GM21737 (cell line): ENCODE results near the gene FSTL4.

Source experiments
- ATAC-seq: cut with Tn5 transposase; IDR thresholded peaks from one replicate; pipeline ENCODE4 v1.9.1; 2021; ENCODE audit warnings: mild to moderate bottlenecking, moderate library complexity; ENCODE audit not compliant: unreplicated experiment

The FSTL4 gene

DNA sequence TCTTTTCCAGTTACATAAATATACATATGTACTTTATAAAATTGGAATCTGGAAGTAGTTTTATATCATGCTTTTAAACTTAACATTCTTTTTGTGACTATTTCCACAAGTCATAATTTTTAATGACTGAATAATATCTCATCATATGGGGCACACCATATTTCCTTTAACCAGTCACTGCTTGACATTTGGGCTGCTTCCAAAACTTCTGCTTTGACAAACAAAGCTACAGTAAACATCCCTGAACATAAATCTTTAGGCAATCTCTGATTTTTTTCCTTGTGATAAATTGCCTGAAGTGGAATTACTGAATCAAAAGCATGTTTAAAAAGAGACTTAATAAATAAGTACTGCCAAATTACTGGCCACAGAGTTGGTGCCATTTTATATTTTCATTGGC, 178.0 kb downstream of the FSTL4 start:
- ATAC-seq, result no peak

DNA sequence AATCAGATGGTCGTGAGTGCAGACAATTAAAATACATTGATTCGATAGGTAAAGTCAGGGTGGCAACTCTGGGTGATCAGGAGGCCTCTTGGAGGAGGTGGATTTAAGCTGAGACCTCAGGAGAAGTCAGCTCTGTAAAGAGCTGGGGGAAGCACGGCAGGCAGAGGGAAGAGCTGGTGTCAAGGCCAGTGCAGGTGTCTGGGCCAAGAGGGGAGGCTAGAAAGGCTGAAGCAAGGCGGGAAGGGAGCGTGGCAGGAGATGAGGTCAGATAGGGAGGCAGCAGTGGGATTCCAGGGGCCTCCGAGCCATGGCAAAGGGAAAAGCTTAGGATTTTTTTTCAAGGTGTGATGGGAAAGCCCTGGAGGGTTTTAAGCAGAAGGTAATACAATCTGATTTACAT, 178.7 kb downstream of the FSTL4 start:
- ATAC-seq, result no peak

DNA sequence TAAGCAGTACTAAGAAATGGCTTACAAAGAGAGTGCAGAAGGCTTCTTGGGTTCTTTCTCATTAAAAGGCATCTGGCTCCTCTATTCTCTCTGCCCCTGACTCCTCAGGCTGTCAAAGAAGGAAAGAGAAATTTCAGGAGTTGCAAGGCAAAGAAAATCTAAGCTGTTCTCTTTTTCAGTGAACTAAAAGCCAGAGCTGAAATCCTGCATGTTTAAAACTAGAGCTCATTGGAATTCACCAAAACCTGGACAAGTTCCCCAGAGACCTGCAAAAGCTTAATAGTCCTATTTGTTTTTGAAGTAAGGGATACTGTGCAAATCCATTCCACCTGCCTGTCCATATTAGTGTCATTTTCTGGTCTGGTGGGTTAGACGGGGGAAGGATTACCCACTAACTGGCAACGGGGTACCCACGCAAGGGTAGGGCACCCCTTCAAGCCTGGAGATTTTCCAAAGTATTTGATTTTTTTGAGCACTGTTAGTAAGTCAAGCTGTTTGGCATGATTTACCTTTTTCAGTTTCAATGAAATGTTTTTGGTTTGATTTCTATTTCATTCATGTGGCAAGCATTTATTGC, 179.3 kb downstream of the FSTL4 start:
- ATAC-seq, result no peak

DNA sequence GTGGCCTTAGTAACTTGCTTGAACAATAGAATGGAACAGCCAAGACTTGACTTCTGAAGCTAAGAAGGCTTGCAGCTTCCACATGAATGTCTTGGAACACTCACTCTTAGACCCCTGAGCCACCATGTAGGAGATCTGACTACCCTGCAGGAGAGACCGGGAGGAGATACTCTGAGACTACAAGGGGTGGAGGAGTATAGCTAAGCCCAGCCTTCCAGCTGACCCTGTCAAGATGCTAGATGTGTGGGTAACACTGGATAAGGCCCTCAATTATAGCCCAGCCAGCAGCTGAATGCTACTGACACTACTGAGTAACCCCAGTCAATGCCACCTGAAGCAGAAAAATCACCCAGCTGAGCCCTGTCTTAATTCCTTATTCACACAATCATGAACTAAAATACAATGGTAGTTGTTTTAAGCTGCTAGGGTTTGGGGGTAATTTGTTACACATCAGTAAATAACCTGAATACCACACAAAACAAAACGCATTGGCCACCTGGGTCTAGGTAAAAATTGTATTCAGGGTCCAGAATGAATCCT, 180.9 kb downstream of the FSTL4 start:
- no peak for ATAC-seq

DNA sequence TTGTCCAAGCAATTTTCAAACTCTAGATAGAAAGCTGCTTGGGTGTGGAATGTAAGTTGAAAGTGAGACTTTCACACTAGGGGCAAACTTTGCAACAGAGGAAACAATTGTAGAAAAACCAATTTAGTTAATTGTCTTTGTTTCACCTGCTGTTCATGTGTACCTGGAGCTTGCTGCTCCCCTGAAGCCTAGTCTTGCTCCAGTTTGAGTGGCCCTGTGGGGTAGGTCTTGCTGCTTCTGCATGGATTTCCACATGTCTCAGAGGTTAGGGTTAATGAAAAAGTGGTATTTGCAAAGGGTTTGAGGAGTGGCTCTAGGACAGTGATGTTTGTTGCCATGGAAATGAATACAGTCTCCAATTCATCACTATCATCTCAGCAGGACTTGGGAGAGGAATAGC, 182.2 kb downstream of the FSTL4 start:
- ATAC-seq, result no peak

DNA sequence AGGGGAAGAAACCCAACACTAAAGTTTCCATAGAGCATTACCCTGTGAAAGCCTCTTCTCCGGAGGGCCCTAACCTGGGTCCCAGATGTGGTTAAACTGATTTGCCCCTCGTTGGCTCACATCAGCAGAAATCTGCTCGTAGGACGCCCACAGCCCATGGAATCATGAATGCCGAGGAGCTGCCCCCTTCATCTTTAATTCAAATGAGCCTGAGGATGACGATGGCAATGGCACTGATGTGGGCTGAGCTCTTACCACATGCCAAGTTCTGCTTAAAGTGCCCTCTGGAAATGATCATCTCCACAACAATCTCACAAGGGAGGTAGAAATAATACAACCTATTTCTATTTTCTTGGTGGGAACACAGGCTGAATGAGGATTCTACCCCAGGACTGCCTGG, 183.3 kb downstream of the FSTL4 start:
- no peak for ATAC-seq

DNA sequence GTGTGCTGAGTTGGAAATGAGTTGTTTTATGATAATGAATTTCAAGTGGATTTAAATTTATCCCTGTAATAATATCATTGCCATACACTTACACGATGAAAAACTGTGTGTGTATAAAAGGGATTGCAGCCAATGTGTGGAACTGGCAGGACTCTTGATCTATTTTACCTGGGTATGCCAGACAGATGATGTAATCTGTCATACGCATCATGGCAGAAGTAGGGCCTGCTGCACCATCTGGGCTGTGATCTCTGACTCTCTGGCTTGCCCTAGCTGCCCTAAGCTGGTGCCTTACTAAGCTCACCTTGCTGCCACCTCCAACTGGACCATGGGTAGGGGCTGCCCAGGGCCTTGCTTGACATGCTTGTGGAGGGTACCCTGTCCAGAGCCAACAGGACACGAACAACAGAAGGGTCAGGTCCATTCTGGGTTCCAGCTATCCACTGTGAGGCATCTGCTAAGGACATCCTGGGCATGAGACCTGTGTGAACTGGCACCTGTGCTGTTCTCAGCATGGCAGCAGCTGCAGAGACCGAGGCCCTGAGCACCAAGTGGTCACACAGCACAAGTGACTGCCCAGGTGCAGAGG, 184.2 kb downstream of the FSTL4 start:
- ATAC-seq, result no peak

DNA sequence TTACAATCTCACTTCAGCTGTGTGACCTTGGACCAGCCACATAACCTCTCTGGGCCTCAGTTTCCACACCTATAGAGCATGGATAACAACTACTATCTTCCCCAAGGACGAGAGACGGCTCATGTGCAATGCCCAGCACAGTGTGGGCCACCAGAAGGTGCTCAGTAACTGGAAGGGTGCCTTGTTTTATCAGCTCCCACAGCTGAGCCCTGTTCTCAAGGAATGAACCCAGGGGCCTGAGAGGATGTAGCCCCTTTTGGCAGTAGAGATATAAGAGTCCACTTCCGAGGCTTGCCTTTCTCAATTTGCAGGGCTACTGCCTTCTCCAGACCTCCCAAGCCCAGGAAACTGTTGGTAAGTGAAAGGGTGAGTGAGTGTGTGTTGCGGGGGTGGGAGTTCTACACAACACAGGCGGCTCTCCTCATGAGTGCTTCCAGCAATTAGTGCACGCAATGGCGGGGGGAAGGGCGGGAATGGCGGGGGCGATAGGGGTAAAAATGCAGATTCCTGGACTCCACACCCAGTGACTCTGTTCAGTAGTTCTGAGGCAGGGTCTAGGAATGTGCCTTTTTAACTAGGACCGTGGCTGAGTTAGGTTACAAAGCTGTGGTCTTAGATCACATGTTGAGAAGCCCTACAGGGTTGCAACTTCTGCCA, 185.1 kb downstream of the FSTL4 start:
- no peak for ATAC-seq

DNA sequence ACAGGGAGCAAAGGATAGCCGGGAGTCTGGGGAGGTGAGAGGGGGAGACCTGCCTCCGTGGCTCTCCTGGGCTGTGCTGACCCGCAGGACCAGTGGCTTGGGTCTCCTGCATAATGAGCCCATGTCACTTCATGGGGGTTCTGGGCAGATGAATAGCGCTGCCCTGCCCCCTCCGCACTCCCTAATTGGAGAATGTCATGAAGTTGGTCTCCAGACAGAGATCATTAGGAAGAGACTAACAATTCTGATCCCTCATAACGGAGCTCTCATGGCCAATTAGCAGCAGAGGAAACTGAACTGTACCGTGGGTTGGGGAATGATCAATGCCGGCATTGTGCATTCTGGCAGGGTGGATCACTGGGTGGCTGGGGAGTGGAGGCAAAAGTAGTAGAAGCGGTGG, 186.1 kb downstream of the FSTL4 start:
- ATAC-seq, result no peak

DNA sequence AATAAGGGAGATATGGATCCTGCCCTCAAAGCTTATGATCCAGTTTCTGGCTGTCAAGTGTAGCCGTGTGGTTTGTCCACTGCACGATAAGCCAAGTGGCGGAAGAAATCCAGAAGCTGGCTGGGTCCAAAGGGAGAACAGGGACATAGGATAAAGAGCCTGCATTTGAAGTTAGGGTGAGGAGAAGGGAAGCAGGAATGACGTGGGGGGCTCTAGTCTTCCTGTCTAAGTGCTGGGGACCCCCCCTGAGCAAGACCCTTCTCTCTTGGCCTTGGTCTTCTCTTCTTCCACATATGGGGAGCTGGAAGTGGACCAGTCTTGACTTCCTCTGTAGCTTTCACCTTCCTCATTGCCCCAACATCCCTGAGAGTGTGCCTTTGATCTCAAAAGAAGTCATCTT, 186.6 kb downstream of the FSTL4 start:
- no peak for ATAC-seq

DNA sequence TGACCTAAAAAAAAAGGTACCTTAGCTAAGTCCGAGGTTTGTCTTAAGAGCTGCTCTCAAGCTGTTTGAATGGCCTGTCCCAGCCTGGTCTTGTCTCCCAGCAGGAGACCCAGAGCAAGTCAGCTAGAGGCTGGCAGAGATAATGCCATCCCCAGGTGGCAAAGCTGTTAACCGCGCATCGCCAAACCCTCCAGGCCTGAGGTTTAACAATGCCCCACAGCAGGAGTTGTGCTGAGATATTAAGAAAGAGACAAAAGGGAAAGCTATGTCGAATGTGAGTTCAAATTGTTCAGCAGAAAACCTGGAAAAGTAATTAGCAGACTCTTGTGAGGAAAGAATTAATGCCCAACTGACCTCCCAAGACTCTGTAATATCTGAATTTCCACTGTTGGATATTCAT, 187.1 kb downstream of the FSTL4 start:
- ATAC-seq, result no peak

DNA sequence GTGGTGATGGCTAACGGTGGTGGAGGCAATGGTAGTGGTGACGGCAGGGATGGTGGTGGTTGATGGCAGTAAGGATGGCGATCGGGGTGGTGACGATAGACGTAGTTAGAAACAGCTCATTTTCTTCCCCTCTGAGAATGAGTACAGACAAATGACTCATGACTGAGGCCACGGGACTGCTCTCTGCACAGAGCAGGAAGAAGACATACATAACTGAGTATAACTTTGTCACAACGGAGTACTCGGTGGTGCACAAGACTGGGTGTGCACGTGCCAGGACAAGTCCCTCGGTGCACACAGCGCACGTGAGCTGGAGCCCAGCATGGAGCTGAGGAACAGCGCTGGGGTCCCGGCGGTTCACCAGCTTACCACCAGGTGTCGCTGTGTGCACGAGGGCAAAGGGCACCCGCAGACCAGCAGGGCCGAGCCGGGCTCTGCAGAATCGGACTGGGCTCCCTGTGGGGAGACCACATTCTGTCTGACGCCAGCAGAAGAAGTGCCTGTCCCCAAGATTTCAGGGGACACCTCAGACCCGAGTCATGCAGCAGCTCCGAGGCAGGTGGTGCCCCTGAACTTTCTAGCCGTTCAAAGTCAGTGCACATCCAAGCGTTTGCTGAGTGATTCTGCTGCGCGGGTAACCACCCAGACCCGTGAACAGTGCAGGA, 188.6 kb downstream of the FSTL4 start:
- no peak for ATAC-seq

DNA sequence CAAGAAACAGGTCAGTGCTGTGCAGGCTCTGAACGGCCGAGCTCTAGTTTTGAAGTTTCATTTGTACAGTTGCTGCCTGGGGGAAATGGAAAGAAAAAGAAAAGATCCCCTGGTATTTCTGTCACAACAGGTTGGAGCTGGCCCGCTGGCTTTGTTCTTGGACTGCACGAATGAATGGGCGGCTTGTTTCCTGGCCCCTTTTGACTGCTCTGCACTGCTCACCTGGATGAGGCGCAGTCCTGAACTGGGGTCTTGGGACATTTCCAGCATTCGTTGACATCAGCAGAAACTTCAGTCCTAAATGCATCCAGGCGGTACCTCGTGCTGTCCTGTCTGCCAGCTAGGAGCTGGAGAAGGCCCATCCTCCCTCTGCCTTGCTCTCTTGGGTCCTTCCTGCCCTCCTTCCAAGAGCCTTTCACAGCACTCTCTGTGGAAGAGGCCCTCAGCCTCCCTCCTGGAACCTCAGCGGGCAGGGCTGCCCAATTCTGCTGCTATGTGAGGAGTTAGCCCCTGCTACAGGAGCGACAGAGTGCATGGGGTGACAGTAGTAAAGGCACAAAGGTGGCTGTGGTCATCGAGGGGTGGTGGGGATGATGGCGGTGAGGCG, 189.2 kb downstream of the FSTL4 start:
- no peak for ATAC-seq

DNA sequence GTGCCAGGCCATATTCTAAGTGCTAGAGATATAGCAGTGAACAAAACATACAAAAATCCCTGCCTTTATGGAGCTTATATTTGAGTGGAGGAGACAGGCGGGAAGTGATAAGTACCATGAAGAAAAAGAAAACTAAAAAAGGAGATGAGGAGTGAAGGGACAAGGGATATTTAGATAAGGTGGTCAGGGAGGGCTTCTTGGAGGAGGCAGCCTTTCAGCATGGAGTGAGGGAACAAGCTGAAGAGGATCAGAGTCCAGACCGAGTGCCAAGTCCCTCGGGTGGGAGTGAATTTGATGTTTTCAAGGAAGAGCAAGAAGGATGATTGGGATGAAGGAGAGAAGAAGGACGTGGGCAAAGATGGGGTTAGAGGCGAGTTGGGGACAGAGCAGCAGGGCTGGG, 190.5 kb downstream of the FSTL4 start:
- no peak for ATAC-seq

DNA sequence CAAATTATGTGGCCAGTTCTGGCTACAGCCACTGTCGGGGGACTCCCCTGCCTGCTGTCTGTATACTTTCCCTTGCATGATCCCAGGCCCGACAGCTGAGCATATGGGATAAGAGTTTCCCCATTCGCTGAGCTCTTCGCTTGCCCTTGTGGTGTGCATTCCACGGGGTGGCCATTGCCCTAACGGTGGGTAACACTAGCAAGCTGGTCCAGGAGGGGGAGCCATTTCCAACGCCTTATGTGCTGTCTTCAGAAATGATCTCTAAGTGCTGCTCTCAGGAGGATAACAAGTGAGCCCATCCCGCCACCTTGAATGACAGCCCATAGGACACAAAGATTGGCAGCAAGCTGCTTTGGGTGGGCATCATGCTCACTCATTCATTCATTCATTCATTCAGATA, 190.9 kb downstream of the FSTL4 start:
- ATAC-seq, result no peak

DNA sequence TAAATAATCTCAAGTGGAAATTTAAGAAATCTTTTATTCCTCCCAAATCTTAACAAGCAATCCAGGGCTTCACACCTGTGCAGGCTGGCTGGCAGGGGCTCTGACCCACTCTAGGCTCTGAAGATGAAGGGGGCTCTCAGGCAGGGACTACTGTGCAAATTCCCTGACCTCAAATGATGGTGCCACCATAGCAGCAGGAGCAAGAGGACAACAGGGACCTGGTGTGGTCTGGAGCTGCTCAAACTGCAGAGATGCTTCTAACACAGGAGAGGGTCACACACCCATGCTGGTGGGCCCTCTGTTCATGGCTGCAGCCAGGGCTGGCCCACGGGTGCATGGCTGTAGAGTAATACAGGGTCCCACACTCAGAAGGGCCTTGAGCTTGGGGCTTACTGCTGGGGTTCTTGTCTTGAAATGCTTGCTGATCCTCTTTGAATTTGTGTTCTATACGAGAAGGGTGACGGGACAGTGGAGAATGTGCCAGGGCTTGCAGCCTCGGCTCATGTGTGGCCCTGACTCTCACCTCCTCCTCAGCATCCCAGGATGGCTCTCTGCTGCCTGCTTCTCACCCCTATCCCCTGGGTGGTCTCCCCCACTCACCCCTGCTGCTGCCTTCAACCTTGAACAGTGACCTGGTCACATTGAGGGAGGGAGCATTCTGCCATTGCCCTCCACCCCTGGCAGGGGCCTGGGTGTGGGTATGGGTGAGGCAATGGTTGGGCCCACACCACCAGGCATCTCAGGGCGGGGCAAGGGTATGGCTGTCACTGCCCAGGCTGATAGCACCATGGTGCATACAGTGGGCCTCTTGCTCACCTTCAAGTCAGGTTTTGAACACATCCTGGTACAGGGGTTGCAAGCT, 191.7 kb downstream of the FSTL4 start:
- no peak for ATAC-seq

DNA sequence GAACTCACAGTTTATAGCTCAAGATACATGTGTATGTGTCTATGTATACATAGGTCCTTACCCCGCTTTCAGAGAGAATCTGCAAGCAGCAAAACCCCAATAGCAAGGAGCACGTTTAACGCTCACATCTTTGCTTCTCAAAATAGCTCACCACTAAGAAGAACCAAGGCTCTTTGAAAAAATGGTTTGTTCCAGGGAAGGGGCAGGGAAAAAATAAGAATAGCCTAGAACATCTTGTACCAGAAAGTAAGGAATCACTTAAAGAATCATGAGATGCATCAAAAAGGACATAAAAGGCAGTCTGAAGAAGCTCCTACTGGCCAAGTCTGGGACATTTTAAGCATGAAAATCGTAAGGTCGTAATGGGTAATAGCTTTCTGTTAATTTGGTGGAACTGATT, 196.4 kb downstream of the FSTL4 start:
- ATAC-seq, result no peak

DNA sequence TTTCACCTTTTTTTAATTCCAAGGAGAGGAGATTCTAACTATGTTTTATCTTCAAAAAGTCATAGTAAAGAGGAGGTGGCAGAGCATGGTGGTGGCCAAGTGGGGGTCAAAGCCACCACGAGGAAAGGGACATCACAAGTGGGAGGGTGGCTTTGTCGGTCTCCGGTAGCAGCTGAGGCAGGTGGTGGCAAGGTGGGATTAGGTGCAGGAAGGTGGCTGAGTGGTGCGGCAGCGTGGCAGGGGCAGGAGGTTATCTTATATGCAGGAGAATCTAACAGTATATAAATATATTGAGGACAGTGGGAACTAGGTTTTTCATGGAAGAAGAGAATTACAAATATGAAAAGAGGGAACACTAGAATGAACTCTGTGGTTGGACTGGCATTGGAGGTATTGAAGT, 196.8 kb downstream of the FSTL4 start:
- ATAC-seq, result no peak

DNA sequence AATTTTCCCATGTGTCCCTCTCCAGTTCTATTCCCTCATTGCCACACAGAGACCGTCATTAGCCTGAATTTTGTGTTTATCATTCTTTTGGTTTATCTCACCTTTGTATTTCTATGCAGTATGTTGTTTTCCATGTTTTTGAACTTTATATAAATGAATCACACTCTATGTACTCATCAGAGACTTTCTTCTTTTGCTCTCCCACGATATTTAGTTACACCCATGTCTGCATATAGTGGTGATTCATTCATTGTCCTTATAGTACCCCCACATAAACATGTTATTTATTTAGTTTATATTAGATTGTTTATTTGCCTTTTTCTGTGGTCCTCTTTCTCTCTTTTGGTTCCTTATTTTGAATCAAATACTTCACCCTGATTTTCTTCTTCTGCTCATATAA, 199.7 kb downstream of the FSTL4 start:
- ATAC-seq, result no peak

DNA sequence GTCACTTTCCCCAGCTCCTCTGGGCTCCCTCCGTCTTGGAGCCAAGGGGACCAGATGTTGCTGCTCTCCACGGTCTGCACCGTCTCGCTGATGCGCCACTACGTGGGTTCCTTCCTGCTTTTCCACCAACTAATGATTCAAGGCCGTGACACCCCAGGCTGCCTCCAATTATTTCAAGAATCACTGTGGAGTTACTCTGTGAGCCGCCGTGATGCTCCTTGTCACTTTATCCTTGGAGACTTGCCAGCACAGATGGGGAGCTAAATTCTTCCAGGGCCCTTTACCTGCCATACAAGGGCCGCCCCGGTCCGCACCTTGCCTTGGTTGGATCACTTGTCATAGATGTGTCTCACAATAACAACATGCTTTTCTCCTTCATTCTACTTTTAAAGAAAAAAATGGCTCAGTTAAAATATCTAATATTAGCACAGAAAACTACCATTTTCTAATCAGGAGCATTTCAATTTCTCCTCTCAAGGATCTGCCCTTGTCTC, 202.0 kb downstream of the FSTL4 start:
- ATAC-seq, result no peak
